GM12801 (cell line): ENCODE measurements around the gene TTYH3.

Experiments
- TF ChIP-seq, protein P1 (sequence below): IDR thresholded peaks from one replicate; pipeline ENCODE4 v1.5.1; 2011; ENCODE audit warnings: control low read depth; ENCODE audit not compliant: insufficient read length; ENCODE audit errors: extremely low read depth

The TTYH3 gene, protein sequence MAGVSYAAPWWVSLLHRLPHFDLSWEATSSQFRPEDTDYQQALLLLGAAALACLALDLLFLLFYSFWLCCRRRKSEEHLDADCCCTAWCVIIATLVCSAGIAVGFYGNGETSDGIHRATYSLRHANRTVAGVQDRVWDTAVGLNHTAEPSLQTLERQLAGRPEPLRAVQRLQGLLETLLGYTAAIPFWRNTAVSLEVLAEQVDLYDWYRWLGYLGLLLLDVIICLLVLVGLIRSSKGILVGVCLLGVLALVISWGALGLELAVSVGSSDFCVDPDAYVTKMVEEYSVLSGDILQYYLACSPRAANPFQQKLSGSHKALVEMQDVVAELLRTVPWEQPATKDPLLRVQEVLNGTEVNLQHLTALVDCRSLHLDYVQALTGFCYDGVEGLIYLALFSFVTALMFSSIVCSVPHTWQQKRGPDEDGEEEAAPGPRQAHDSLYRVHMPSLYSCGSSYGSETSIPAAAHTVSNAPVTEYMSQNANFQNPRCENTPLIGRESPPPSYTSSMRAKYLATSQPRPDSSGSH

DNA sequence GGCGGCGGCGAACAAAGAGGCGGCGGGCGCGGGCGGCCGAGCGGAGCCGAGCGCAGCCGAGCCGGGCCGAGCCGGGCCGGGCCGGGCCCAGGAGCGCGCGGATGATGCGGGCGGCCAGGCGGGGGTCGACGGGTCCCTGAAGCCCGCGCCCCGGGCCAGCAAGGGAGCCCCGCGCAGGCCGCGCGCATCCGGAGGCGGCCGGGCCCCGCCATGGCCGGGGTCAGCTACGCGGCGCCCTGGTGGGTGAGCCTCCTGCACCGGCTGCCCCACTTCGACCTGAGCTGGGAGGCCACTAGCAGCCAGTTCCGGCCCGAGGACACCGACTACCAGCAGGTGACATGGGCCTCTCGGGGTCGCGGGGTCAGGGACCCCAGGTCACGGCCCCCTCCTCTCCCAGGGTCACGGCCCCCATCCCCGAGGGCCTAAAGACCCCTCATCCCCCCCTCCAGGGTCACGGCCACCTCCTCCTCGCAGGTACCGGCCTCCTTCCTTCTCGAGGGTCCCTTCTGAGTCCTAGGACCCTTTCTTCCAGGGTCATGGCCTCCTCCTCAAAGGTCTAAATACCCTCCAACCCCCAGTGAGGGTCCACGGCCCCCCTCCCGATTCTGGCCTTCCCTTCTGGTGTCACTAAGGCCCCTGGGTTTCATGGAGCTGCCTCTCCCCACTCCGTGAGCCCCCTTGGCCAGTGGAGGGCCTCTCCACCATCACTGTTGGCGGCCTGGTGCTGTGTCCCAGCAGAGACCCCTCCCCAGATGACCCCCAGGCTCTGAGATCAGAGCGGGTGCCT lies at the start of gene TTYH3:
Gene TTYH3, plus strand, starts transcription at position 41 of the 787 bp plus-strand sequence. Its CDS starts 170 bp downstream, at position 211.
- TF ChIP-seq, protein P1, sequence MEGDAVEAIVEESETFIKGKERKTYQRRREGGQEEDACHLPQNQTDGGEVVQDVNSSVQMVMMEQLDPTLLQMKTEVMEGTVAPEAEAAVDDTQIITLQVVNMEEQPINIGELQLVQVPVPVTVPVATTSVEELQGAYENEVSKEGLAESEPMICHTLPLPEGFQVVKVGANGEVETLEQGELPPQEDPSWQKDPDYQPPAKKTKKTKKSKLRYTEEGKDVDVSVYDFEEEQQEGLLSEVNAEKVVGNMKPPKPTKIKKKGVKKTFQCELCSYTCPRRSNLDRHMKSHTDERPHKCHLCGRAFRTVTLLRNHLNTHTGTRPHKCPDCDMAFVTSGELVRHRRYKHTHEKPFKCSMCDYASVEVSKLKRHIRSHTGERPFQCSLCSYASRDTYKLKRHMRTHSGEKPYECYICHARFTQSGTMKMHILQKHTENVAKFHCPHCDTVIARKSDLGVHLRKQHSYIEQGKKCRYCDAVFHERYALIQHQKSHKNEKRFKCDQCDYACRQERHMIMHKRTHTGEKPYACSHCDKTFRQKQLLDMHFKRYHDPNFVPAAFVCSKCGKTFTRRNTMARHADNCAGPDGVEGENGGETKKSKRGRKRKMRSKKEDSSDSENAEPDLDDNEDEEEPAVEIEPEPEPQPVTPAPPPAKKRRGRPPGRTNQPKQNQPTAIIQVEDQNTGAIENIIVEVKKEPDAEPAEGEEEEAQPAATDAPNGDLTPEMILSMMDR = no peak

- TF ChIP-seq, protein P1 = no peak
Observed at GRCh38 chr7:2582006-2582735, 49.6 kb upstream of the TTYH3 start.

GRCh38 chr7:2583798-2584580 lies 47.8 kb upstream of the TTYH3 start:
- TF ChIP-seq, protein P1 = no peak

DNA sequence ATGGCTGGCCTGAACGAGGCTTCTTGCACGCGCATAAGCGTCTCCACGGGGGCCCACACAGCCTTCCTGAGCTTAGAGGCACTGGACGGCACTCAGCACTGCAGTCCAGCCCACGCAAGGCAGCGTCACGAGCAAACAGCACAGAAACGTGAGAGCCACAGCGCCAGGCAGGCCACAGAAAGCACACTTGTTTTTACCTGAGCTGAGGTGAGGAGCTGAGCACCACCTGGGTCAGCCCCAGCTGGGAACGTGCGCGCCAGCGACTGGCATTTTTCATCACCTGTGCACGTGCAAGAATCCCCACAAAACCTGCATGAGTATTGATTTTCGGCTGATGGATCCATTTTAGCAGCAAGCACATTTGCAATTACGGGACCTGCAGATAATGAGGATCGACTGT lies 46.3 kb upstream of the TTYH3 start:
- TF ChIP-seq, protein P1 = no peak

GRCh38 chr7:2586326-2587020 lies 45.3 kb upstream of the TTYH3 start:
- TF ChIP-seq, protein P1 = no peak

- TF ChIP-seq, protein P1 = no peak
Observed at GRCh38 chr7:2587134-2587533, 44.7 kb upstream of the TTYH3 start.
